ENCODE measurements around the gene SIL1.

DNA sequence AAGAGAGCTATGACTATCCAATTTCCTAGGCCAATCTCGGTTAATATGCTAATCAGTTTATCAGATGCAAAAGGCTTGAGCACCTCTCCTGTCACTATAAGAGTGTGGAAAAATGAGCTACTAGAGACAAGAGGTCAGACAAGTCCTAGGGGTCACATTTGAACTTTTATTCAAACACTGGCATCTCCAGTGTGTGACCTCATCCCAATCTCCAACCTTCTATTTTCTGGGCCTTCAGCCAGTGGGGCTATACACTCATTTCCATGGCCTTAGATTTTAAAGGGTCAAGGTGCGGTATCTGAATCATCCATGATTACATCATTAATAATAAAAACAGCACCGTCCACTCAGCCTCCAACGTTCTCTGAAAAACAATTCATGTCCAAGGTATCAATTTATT lies 183.4 kb downstream of the SIL1 start:
- TF ChIP-seq, protein P1, sequence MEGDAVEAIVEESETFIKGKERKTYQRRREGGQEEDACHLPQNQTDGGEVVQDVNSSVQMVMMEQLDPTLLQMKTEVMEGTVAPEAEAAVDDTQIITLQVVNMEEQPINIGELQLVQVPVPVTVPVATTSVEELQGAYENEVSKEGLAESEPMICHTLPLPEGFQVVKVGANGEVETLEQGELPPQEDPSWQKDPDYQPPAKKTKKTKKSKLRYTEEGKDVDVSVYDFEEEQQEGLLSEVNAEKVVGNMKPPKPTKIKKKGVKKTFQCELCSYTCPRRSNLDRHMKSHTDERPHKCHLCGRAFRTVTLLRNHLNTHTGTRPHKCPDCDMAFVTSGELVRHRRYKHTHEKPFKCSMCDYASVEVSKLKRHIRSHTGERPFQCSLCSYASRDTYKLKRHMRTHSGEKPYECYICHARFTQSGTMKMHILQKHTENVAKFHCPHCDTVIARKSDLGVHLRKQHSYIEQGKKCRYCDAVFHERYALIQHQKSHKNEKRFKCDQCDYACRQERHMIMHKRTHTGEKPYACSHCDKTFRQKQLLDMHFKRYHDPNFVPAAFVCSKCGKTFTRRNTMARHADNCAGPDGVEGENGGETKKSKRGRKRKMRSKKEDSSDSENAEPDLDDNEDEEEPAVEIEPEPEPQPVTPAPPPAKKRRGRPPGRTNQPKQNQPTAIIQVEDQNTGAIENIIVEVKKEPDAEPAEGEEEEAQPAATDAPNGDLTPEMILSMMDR (IDR thresholded peaks at IDR 0.05), result no peak
- no peak for TF ChIP-seq POLR2AphosphoS5 (IDR thresholded peaks at IDR 0.05)
